Loucy (cell line): Measurements from ENCODE around the gene ADCY9.

ENCODE experiments used
- H2AFZ ChIP-seq: fragments of 200-600 bp; sonication (generic); 2 replicates; pipeline ENCODE4 v1.6.0; 2016; ENCODE audit warnings: antibody characterized with exemption, mild to moderate bottlenecking, low read length, moderate library complexity
- H3F3A ChIP-seq: fragments of 200-600 bp; 2 replicates; pipeline ENCODE4 v1.6.0; 2016; ENCODE audit warnings: antibody characterized with exemption, low read depth, mild to moderate bottlenecking
- H3K27me3 ChIP-seq: fragments of 200-600 bp; sonication (generic); 2 replicates; pipeline ENCODE4 v1.6.1; 2014; ENCODE audit warnings: low read length, mild to moderate bottlenecking; ENCODE audit not compliant: insufficient read depth, poor library complexity, severe bottlenecking
- H3K36me3 ChIP-seq: fragments of 200-600 bp; sonication (generic); 2 replicates; pipeline ENCODE4 v1.6.1; 2016; ENCODE audit warnings: low read length; ENCODE audit not compliant: insufficient read depth
- H3K4me1 ChIP-seq: fragments of 200-600 bp; sonication (generic); 2 replicates; pipeline ENCODE4 v1.5.1; 2014; ENCODE audit warnings: low read length, mild to moderate bottlenecking; ENCODE audit not compliant: insufficient read depth, poor library complexity, severe bottlenecking
- H3K4me2 ChIP-seq: fragments of 200-600 bp; sonication (generic); 2 replicates; pipeline ENCODE4 v1.6.0; 2014; ENCODE audit warnings: antibody characterized with exemption, low read length, low read depth, mild to moderate bottlenecking; ENCODE audit not compliant: poor library complexity, severe bottlenecking
- H3K4me3 ChIP-seq: fragments of 200-600 bp; sonication (generic); 2 replicates; pipeline ENCODE4 v1.5.1; 2014; ENCODE audit warnings: low read length, mild to moderate bottlenecking, mixed read lengths; ENCODE audit not compliant: poor library complexity, severe bottlenecking
- H3K79me2 ChIP-seq: fragments of 200-600 bp; sonication (generic); 2 replicates; pipeline ENCODE4 v1.6.1; 2014; ENCODE audit warnings: low read length; ENCODE audit not compliant: insufficient read depth
- H3K9ac ChIP-seq: fragments of 200-600 bp; sonication (generic); 2 replicates; pipeline ENCODE4 v1.6.0; 2014; ENCODE audit warnings: mild to moderate bottlenecking, low read depth, low read length, moderate library complexity; ENCODE audit not compliant: poor library complexity, severe bottlenecking
- H3K9me2 ChIP-seq: fragments of 200-600 bp; sonication (generic); replicated peaks from 2 replicates; pipeline ENCODE4 v1.6.1; 2016; ENCODE audit warnings: low read depth, low read length, mixed read lengths
- H3K9me3 ChIP-seq: fragments of 200-600 bp; sonication (generic); 2 replicates; pipeline ENCODE4 v1.6.1; 2014; ENCODE audit warnings: mild to moderate bottlenecking, antibody characterized with exemption, low read length, low read depth; ENCODE audit not compliant: insufficient read depth
- H4K20me1 ChIP-seq: fragments of 200-600 bp; sonication (generic); 2 replicates; pipeline ENCODE4 v1.6.0; 2014; ENCODE audit warnings: antibody characterized with exemption, low read length, mild to moderate bottlenecking; ENCODE audit not compliant: insufficient read depth, poor library complexity, severe bottlenecking
- CTCF ChIP-seq: fragments of 200-600 bp; sonication (generic); conservative IDR thresholded peaks from 2 replicates; pipeline ENCODE4 v1.5.1; 2014; ENCODE audit warnings: mild to moderate bottlenecking, antibody characterized with exemption, low read length
- EZH2phosphoT487 ChIP-seq: fragments of 200-600 bp; IDR thresholded peaks from 2 replicates; pipeline ENCODE4 v1.6.1; 2018; ENCODE audit warnings: antibody characterized with exemption, mild to moderate bottlenecking, moderate library complexity, borderline replicate concordance

Gene ADCY9

DNA sequence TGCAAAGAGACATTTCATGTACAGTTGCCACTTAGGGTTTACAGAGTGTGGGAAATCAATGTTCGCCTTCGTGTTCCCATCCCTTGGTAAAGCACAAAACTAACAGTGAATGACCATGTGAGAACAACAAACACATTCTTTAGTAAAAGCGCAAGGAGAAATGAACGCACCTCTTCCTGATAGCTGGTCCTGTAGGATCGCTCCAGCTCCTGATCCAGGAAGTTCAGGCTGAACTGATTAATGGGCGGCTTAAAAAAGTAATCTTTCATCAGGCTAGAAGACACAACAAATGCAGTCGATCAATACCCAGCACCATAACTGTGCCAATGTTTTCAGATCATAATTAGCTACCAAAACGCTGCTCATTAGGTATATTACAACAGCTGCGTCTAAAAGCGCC is 127.4 kb downstream of the ADCY9 start:
- no peak overlapping the region for H3K4me3 ChIP-seq
- H3K36me3 ChIP-seq = no peaks in the 10 kb centered on the region
- H3K27me3 ChIP-seq = no peaks in the 10 kb centered on the region

DNA sequence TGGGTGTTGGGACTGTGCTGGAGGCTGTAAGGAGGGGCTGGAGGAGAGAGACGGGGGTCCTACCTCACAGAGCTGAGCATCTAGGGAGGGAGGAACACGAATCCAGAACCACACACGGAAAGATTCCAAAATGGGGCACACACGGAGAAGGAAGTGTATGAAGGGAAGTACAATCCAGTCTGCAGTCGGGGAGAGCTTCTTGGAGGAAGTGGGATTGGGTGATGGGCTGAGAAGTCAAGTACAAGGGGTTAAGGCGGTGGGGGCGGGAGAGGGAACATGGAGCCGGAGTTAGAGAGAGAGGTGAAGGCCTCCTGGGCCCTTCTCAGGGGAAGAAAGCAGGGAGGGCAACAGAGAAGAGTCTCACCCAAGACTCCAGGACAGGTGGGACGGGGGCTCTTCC is 128.2 kb downstream of the ADCY9 start:
- no peaks in the 10 kb centered on the region for H3K9me2 ChIP-seq
- no peaks in the 10 kb centered on the region for H3K36me3 ChIP-seq
- no peak for TF ChIP-seq EZH2phosphoT487
- no peak for TF ChIP-seq CTCF
- H3K9ac ChIP-seq = no peak overlapping the region
- no peaks in the 10 kb centered on the region for H3K27me3 ChIP-seq
- H3K4me3 ChIP-seq = no peak overlapping the region
- H3K4me2 ChIP-seq = no peak overlapping the region
- no peaks in the 10 kb centered on the region for H3F3A ChIP-seq
- no peaks in the 10 kb centered on the region for H3K4me1 ChIP-seq
- no peaks in the 10 kb centered on the region for H3K79me2 ChIP-seq
- no peak overlapping the region for H2AFZ ChIP-seq
- H3K9me3 ChIP-seq = no peaks in the 10 kb centered on the region
- H4K20me1 ChIP-seq = no peaks in the 10 kb centered on the region

More for the DNA sequence above, 127.4 kb downstream of the ADCY9 start:
- Histone ChIP-seq H3F3A (no peaks in the 10 kb centered on the region), H2AFZ (no peak overlapping the region), H3K9me3 (no peaks in the 10 kb centered on the region), H3K9ac (no peak overlapping the region), H3K9me2 (no peaks in the 10 kb centered on the region), H4K20me1 (no peaks in the 10 kb centered on the region), H3K4me2 (no peak overlapping the region), H3K79me2 (no peaks in the 10 kb centered on the region), H3K4me1 (no peaks in the 10 kb centered on the region)
- TF ChIP-seq EZH2phosphoT487 = no peak
- no peak for TF ChIP-seq CTCF

- Histone ChIP-seq H3K27me3 (no peaks in the 10 kb centered on the region), H2AFZ (no peak overlapping the region), H3K4me2 (no peak overlapping the region), H3K79me2 (no peaks in the 10 kb centered on the region), H3K9me3 (no peaks in the 10 kb centered on the region), H3K4me1 (no peaks in the 10 kb centered on the region), H3K4me3 (no peak overlapping the region), H3K9me2 (no peaks in the 10 kb centered on the region), H4K20me1 (no peaks in the 10 kb centered on the region), H3K36me3 (no peaks in the 10 kb centered on the region), H3K9ac (no peak overlapping the region), H3F3A (no peaks in the 10 kb centered on the region)
- no peak for TF ChIP-seq CTCF
- no peak for TF ChIP-seq EZH2phosphoT487
Measured at GRCh38 chr16:3987231-3987630, 129.0 kb downstream of the ADCY9 start.
